WTC11 (cell line): ENCODE measurements around the gene ELOVL1.

Source experiments
- CREB1 ChIP-seq: sonication (generic); formaldehyde crosslinking; IDR thresholded peaks from 2 replicates; pipeline ENCODE4 v1.8.0; 2023; ENCODE audit warnings: mild to moderate bottlenecking, missing genetic modification reagents
- RELA ChIP-seq: sonication (generic); formaldehyde crosslinking; IDR thresholded peaks from 2 replicates; pipeline ENCODE4 v1.8.1; 2022; ENCODE audit warnings: missing genetic modification reagents, mild to moderate bottlenecking, borderline replicate concordance
- TEAD1 ChIP-seq: sonication (generic); formaldehyde crosslinking; IDR thresholded peaks from 2 replicates; pipeline ENCODE4 v1.8.0; 2022; ENCODE audit warnings: mild to moderate bottlenecking, missing genetic modification reagents
- TEAD4 ChIP-seq: sonication (generic); formaldehyde crosslinking; IDR thresholded peaks from 2 replicates; pipeline ENCODE4 v1.8.0; 2022; ENCODE audit warnings: mild to moderate bottlenecking, missing genetic modification reagents
- ZMAT4 ChIP-seq: fragments of 250-450 bp; sonication (Bioruptor Pico); IDR thresholded peaks from 2 replicates; pipeline ENCODE4 v1.9.0; 2021; ENCODE audit warnings: mild to moderate bottlenecking

GRCh38 chr1:43381612-43382011 lies 13.8 kb upstream of the ELOVL1 start:
- no peak for TF ChIP-seq RELA (CRISPR knock-in tag)
- TF ChIP-seq TEAD1 (CRISPR knock-in tag) = no peak
- no peak for TF ChIP-seq ZMAT4 (CRISPR knock-in tag)
- TF ChIP-seq CREB1 (CRISPR knock-in tag) = no peak
- TF ChIP-seq TEAD4 = no peak
